Measurements from ENCODE around the gene P2RY8. TPM values are rescaled to one million over a fixed set of nuclear protein-coding genes. Genes with fewer than 3 reads are reported as not detected.

The P2RY8 gene
- total RNA-seq, 1 donor from 2014 or later, result not detected

DNA sequence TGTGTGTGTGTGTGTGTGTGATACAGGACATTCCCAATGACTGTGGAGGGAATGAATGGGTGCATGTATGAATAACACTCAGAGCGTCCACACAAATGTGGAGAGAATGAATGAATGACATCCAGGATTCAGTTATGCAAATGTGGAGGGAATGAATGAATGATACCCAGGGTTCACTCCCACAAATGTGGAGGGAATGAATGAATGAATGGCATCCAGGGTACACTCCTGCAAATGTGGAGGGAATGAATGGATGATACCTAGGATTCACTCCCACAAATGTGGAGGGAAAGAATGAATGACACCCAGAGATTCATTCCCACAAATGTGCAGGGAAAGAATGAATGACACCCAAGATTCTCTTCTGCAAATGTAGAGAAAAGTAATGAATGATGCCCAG is 48.2 kb downstream of the P2RY8 start:
- DNase-seq (ENCODE audit: low read depth), result no peak
- no peak overlapping the region for H3K4me3 ChIP-seq (ENCODE audit: low read depth, low read length)
- TF ChIP-seq CTCF (conservative IDR thresholded peaks at IDR 0.05; ENCODE audit: low read depth, low read length), result no peak

- TF ChIP-seq CTCF (conservative IDR thresholded peaks at IDR 0.05; ENCODE audit: low read depth, low read length), result no peak
- no peak for DNase-seq (ENCODE audit: low read depth)
- H3K4me3 ChIP-seq (ENCODE audit: low read depth, low read length), result no peak overlapping the region
These were observed 48.8 kb downstream of the P2RY8 start for GRCh38 chrX:1488141-1488540.

GRCh38 chrX:1487401-1487800 is 49.6 kb downstream of the P2RY8 start:
- no peak for TF ChIP-seq CTCF (conservative IDR thresholded peaks at IDR 0.05; ENCODE audit: low read depth, low read length)

GRCh38 chrX:1486749-1487361 is 50.1 kb downstream of the P2RY8 start:
- TF ChIP-seq CTCF (conservative IDR thresholded peaks at IDR 0.05; ENCODE audit: low read depth, low read length), result no peak
- DNase-seq (ENCODE audit: low read depth), result no peak
- no peak overlapping the region for H3K4me3 ChIP-seq (ENCODE audit: low read depth, low read length)

More at GRCh38 chrX:1487401-1487800, 49.6 kb downstream of the P2RY8 start:
- no peak overlapping the region for H3K4me3 ChIP-seq (ENCODE audit: low read depth, low read length)
- DNase-seq (ENCODE audit: low read depth), result no peak

- DNase-seq (ENCODE audit: low read depth), result no peak
- H3K4me3 ChIP-seq (ENCODE audit: low read depth, low read length), result no peak overlapping the region
- no peak for TF ChIP-seq CTCF (conservative IDR thresholded peaks at IDR 0.05; ENCODE audit: low read depth, low read length)
These were observed 50.8 kb downstream of the P2RY8 start for GRCh38 chrX:1486177-1486576.

DNA sequence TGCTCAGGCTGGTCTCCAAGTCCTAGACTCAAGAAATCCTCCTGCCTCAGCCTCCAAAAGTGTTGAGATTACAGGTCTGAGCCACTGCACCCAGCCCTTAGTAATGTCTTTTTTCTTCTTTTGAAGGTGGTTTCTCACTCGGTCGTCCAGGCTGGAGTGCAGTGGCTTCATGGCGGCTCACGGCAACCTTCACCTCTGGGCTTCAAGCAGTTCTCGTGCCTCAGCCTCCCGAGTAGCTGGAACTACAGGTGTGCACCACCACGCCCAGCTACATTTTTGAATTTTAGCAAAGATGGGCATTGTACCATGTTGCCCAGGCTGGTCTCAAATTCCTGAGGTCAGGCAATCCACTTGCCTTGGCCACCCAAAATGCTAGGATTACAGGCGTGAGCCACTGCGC is 52.0 kb downstream of the P2RY8 start:
- no peak for TF ChIP-seq CTCF (conservative IDR thresholded peaks at IDR 0.05; ENCODE audit: low read depth, low read length)

GRCh38 chrX:1484638-1485019 is 52.4 kb downstream of the P2RY8 start:
- DNase-seq (ENCODE audit: low read depth), result no peak
- no peak overlapping the region for H3K4me3 ChIP-seq (ENCODE audit: low read depth, low read length)
- no peak for TF ChIP-seq CTCF (conservative IDR thresholded peaks at IDR 0.05; ENCODE audit: low read depth, low read length)

More for the DNA sequence above, 52.0 kb downstream of the P2RY8 start:
- no peak for DNase-seq (ENCODE audit: low read depth)
- H3K4me3 ChIP-seq (ENCODE audit: low read depth, low read length), result no peak overlapping the region

Data from epithelial cell of proximal tubule (primary cell).